IMR-90 (cell line): ENCODE measurements around the gene ARMH4. TPM values are rescaled to one million over a fixed set of nuclear protein-coding genes. Genes with fewer than 3 reads are reported as not detected.

ENCODE experiments used
- ATAC-seq: fragments of 200-7000 bp; cut with Tn5 transposase; 2 replicates; pipeline ENCODE4 v1.9.1; 2020; ENCODE audit warnings: low read depth, mild to moderate bottlenecking, moderate library complexity
- BruUV-seq: library from RNA; stranded (reverse); fragments of 400-500 nt; replicated peaks from 2 replicates; lab custom pipeline; 2021; lab: Mats Ljungman, UMichigan
- CTCF ChIA-PET: fragments of 300-600 bp; formaldehyde crosslinking; extraction: SDS; loops from one replicate; lab custom pipeline; 2021; ENCODE audit warnings: antibody characterized with exemption; lab: Yijun Ruan, JAX
- POLR2A ChIA-PET: fragments of 300-600 bp; sonication (Branson Sonifier 250); formaldehyde crosslinking; loops from one replicate; lab custom pipeline; 2022; ENCODE audit warnings: antibody characterized with exemption; ENCODE audit not compliant: unreplicated experiment; lab: Charles Lee
- DNase-seq: peaks from one replicate; pipeline ENCODE4 v3.0.0; 2013
- H2AFZ ChIP-seq: replicated peaks from 2 replicates; pipeline ENCODE3; 2013; ENCODE audit warnings: low read length, mild to moderate bottlenecking; ENCODE audit not compliant: poor library complexity
- H2AK5ac ChIP-seq: 2 replicates; pipeline ENCODE4 v1.6.1; 2013; ENCODE audit warnings: low read depth, low read length, inconsistent platforms
- H2AK9ac ChIP-seq: replicated peaks from 2 replicates; pipeline ENCODE3; 2013; ENCODE audit warnings: mild to moderate bottlenecking, low read depth, low read length, moderate library complexity; ENCODE audit not compliant: poor library complexity
- H2BK120ac ChIP-seq: 2 replicates; pipeline ENCODE4 v1.6.1; 2013; ENCODE audit warnings: low read depth, low read length, inconsistent platforms
- H2BK15ac ChIP-seq: 3 replicates; pipeline ENCODE4 v1.6.1; 2013; ENCODE audit warnings: low read depth, low read length, inconsistent platforms
- H2BK20ac ChIP-seq: 2 replicates; pipeline ENCODE4 v1.6.1; 2013; ENCODE audit warnings: low read depth, mild to moderate bottlenecking, inconsistent platforms, low read length, moderate library complexity
- H2BK5ac ChIP-seq: 2 replicates; pipeline ENCODE4 v1.6.1; 2013; ENCODE audit warnings: mild to moderate bottlenecking, low read depth, low read length, inconsistent platforms; ENCODE audit not compliant: poor library complexity, severe bottlenecking
- H3K14ac ChIP-seq: replicated peaks from 2 replicates; pipeline ENCODE4 v1.6.1; 2013; ENCODE audit warnings: low read depth, low read length, inconsistent platforms
- H3K18ac ChIP-seq: 2 replicates; pipeline ENCODE4 v1.6.1; 2013; ENCODE audit warnings: low read depth, low read length, control low read depth
- H3K23ac ChIP-seq: 2 replicates; pipeline ENCODE4 v1.6.1; 2013; ENCODE audit warnings: low read depth, low read length, inconsistent platforms
- H3K27ac ChIP-seq: 2 replicates; pipeline ENCODE4 v1.5.1; 2013; ENCODE audit warnings: mild to moderate bottlenecking, control low read depth, low read length; ENCODE audit not compliant: insufficient read depth
- H3K27me3 ChIP-seq: 2 replicates; pipeline ENCODE4 v1.6.1; 2013; ENCODE audit warnings: low read length; ENCODE audit not compliant: control insufficient read depth, insufficient read depth
- H3K36me3 ChIP-seq: 2 replicates; pipeline ENCODE4 v1.6.1; 2013; ENCODE audit warnings: low read length, mixed read lengths; ENCODE audit not compliant: control insufficient read depth, insufficient read depth
- H3K4ac ChIP-seq: 2 replicates; pipeline ENCODE4 v1.6.1; 2013; ENCODE audit warnings: low read depth, low read length, inconsistent platforms
- H3K4me1 ChIP-seq: 2 replicates; pipeline ENCODE4 v1.6.1; 2013; ENCODE audit warnings: low read length, mixed read lengths; ENCODE audit not compliant: control insufficient read depth, insufficient read depth
- H3K4me2 ChIP-seq: 2 replicates; pipeline ENCODE4 v1.6.1; 2013; ENCODE audit warnings: low read depth, mild to moderate bottlenecking, control low read depth, low read length, moderate library complexity
- H3K4me3 ChIP-seq: 2 replicates; pipeline ENCODE4 v1.5.1; 2013; ENCODE audit warnings: low read depth, mild to moderate bottlenecking, control low read depth, low read length, moderate library complexity; ENCODE audit not compliant: insufficient read depth
- H3K56ac ChIP-seq: 2 replicates; pipeline ENCODE4 v1.6.1; 2013; ENCODE audit warnings: low read length, inconsistent platforms; ENCODE audit not compliant: insufficient read depth; ENCODE audit errors: extremely low read depth
- H3K79me1 ChIP-seq, 2 experiments: 2 replicates each; pipeline ENCODE4 v1.6.1; 2013; ENCODE audit warnings: low read length in 2 of 2, inconsistent platforms in 1 of 2, low read depth in 1 of 2
- H3K9ac ChIP-seq: 2 replicates; pipeline ENCODE4 v1.6.1; 2013; ENCODE audit warnings: low read depth, low read length, control low read depth
- H3K9me1 ChIP-seq: 2 replicates; pipeline ENCODE4 v1.6.1; 2013; ENCODE audit warnings: low read length, inconsistent platforms; ENCODE audit not compliant: insufficient read depth
- H3K9me3 ChIP-seq: 2 replicates; pipeline ENCODE4 v1.6.1; 2013; ENCODE audit warnings: low read length; ENCODE audit not compliant: control insufficient read depth, insufficient read depth
- H4K20me1 ChIP-seq: 2 replicates; pipeline ENCODE4 v1.6.1; 2013; ENCODE audit warnings: low read length, inconsistent platforms; ENCODE audit not compliant: insufficient read depth
- H4K5ac ChIP-seq: 2 replicates; pipeline ENCODE4 v1.6.1; 2013; ENCODE audit warnings: mild to moderate bottlenecking, low read depth, low read length, control low read depth
- H4K8ac ChIP-seq, 2 experiments: 2 replicates each; pipeline ENCODE4 v1.6.1; 2013; ENCODE audit warnings: low read depth in 2 of 2, low read length in 2 of 2, control low read depth in 1 of 2, inconsistent platforms in 1 of 2
- H4K91ac ChIP-seq: 2 replicates; pipeline ENCODE4 v1.6.1; 2013; ENCODE audit warnings: low read depth, low read length, inconsistent platforms; ENCODE audit not compliant: insufficient read depth
- BHLHE40 ChIP-seq: fragments of 150-350 bp; IDR thresholded peaks from 2 replicates; pipeline ENCODE4 v1.6.1; 2016; ENCODE audit warnings: mild to moderate bottlenecking, low read depth, low read length
- CEBPB ChIP-seq: IDR thresholded peaks from 2 replicates; pipeline ENCODE4 v1.6.1; 2012; ENCODE audit warnings: low read depth, low read length, improper control_type of control experiment
- CHD1 ChIP-seq: IDR thresholded peaks from 2 replicates; pipeline ENCODE4 v1.6.1; 2012; ENCODE audit warnings: low read depth, low read length, improper control_type of control experiment
- CTCF ChIP-seq: conservative IDR thresholded peaks from 2 replicates; pipeline ENCODE4 v1.5.1; 2012; ENCODE audit warnings: mild to moderate bottlenecking, low read depth, low read length, improper control_type of control experiment
- ELK1 ChIP-seq: fragments of 150-350 bp; IDR thresholded peaks from 2 replicates; pipeline ENCODE4 v1.6.1; 2016; ENCODE audit warnings: low read depth, mild to moderate bottlenecking, low read length, moderate library complexity, borderline replicate concordance
- FOS ChIP-seq: fragments of 150-350 bp; IDR thresholded peaks from 2 replicates; pipeline ENCODE4 v1.6.1; 2016; ENCODE audit warnings: low read depth, low read length
- MAFK ChIP-seq: IDR thresholded peaks from 2 replicates; pipeline ENCODE4 v1.6.1; 2012; ENCODE audit warnings: low read depth, low read length, improper control_type of control experiment
- MAZ ChIP-seq: IDR thresholded peaks from 2 replicates; pipeline ENCODE4 v1.6.1; 2012; ENCODE audit warnings: low read depth, mild to moderate bottlenecking, low read length, improper control_type of control experiment, moderate library complexity, borderline replicate concordance
- MXI1 ChIP-seq: IDR thresholded peaks from 2 replicates; pipeline ENCODE4 v1.6.1; 2012; ENCODE audit warnings: low read depth, mild to moderate bottlenecking, low read length, moderate library complexity, borderline replicate concordance
- NFE2L2 ChIP-seq: fragments of 150-350 bp; IDR thresholded peaks from 2 replicates; pipeline ENCODE4 v1.6.1; 2016; ENCODE audit warnings: low read depth, mild to moderate bottlenecking, low read length
- POLR2A ChIP-seq: IDR thresholded peaks from 2 replicates; pipeline ENCODE4 v1.6.1; 2012; ENCODE audit warnings: mild to moderate bottlenecking, low read depth, low read length
- RAD21 ChIP-seq: IDR thresholded peaks from 2 replicates; pipeline ENCODE4 v1.6.1; 2012; ENCODE audit warnings: low read length, improper control_type of control experiment
- RCOR1 ChIP-seq: IDR thresholded peaks from 2 replicates; pipeline ENCODE4 v1.6.1; 2012; ENCODE audit warnings: mild to moderate bottlenecking, low read length, improper control_type of control experiment; ENCODE audit not compliant: insufficient replicate concordance
- RFX5 ChIP-seq: IDR thresholded peaks from 2 replicates; pipeline ENCODE4 v1.8.0; 2012; ENCODE audit warnings: low read depth, mild to moderate bottlenecking, low read length, moderate library complexity
- SMC3 ChIP-seq: fragments of 150-350 bp; IDR thresholded peaks from 2 replicates; pipeline ENCODE4 v1.6.1; 2016; ENCODE audit warnings: low read depth, mild to moderate bottlenecking, antibody characterized with exemption, low read length, moderate library complexity
- USF2 ChIP-seq: fragments of 150-350 bp; IDR thresholded peaks from 2 replicates; pipeline ENCODE4 v1.6.1; 2017; ENCODE audit warnings: mild to moderate bottlenecking, antibody characterized with exemption, low read length, low read depth
- WGBS, 2 experiments: methylation state at CpG; one replicate each; pipeline versions ENCODE4 v1.1.5 to v1.1.7; 2013; ENCODE audit warnings: missing lambda C conversion rate in 2 of 2; ENCODE audit not compliant: insufficient read length in 1 of 2; ENCODE audit errors: extremely low coverage in 2 of 2; 5-methylcytosine and 5-hydroxymethylcytosine counted together
- dilution Hi-C: fragments of 300-500 bp; cut with HindIII; formaldehyde crosslinking; loops from one replicate; pipeline ENCODE4 v1.14.3; 2018; ENCODE audit warnings: low sequenced_read_pairs; ENCODE audit not compliant: unreplicated experiment
- in situ Hi-C: fragments of 300-500 bp; cut with MboI; formaldehyde crosslinking; loops from 3 replicates; pipeline ENCODE4 v1.14.3; 2019; ENCODE audit warnings: low sequenced_read_pairs, inconsistent platforms, mixed read lengths
- intact Hi-C: fragments of 100-400 bp; cut with micrococcal nuclease; formaldehyde crosslinking; loops from 2 replicates; pipeline ENCODE4 v1.10.0; 2022
- polyA plus RNA-seq, 3 experiments: library from polyadenylated mRNA; depleted of rRNA; stranded (reverse); fragments of >200 nt; gene quantifications; 2 replicates each; pipeline ENCODE4 v1.2.3, GENCODE V29; 2012; ENCODE audit warnings: low replicate concordance in 1 of 3
- total RNA-seq: library from RNA; depleted of rRNA; stranded (reverse); fragments of >200 nt; gene quantifications from 2 replicates; pipeline ENCODE4 v1.2.3, GENCODE V29; 2012

The ARMH4 gene
- total and polyA plus RNA-seq, 2 of the 4 experiments (the other 2 are of a cell fraction), result 4.6 to 5.6 TPM

DNA sequence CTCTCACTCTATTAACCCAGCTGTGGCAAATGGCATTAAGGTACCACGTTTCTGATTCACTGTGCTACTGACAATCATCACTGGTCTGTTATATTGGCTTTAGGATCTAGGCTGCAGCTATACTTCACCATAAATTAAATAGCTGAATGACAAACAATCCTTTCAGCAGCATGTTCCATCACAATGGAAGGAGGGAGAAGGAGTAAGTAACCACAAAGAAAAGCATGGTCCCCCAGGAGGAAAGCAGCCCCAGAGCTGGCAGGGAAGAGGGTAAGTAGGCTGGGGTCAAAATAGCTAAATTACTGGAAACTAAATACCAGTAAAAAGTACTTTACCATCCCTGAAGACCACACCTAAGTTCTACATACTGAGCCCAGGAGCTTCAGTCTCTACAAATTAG, 2.8 kb downstream of the ARMH4 start:
- H3K79me1 ChIP-seq, result no peaks in the 10 kb centered on the region
- in situ Hi-C loops, result no loop called here
- no peak for DNase-seq
- no peak for TF ChIP-seq RFX5
- TF ChIP-seq MAFK, result no peak
- no peak for TF ChIP-seq RCOR1
- TF ChIP-seq FOS, result no peak
- no peak for TF ChIP-seq CHD1
- no peak for TF ChIP-seq SMC3
- TF ChIP-seq CEBPB, result no peak
- TF ChIP-seq MXI1, result no peak
- TF ChIP-seq CTCF, result no peak
- TF ChIP-seq POLR2A, result no peak
- no peak for TF ChIP-seq RAD21
- no peak for TF ChIP-seq NFE2L2
- TF ChIP-seq ELK1, result no peak
- no peak for TF ChIP-seq USF2
- no peak for TF ChIP-seq BHLHE40
- no peak for TF ChIP-seq MAZ
- no peak overlapping the region for H3K9ac ChIP-seq
- no peaks in the 10 kb centered on the region for H3K36me3 ChIP-seq
- H2AK5ac ChIP-seq, result no peak overlapping the region
- H2BK5ac ChIP-seq, result no peak overlapping the region
- H4K5ac ChIP-seq, result no peak overlapping the region
- no peak overlapping the region for H2AFZ ChIP-seq
- no peak overlapping the region for H2AK9ac ChIP-seq
- no peak for ATAC-seq
- H3K14ac ChIP-seq, result no peak overlapping the region
- dilution Hi-C loops, result no loop called here
- intact Hi-C loops, result no loop called here
- H3K4me2 ChIP-seq, result no peak overlapping the region
- H3K9me3 ChIP-seq, result no peaks in the 10 kb centered on the region
- H3K27me3 ChIP-seq, result peaks cover 41% of the 10 kb centered on the region
- H3K23ac ChIP-seq, result no peak overlapping the region
- peaks cover 4% of the 10 kb centered on the region; the same call in 1 of the 2 replicates for H3K9me1 ChIP-seq
- peaks cover 3% of the 10 kb centered on the region; the same call in 1 of the 2 replicates for H3K4me1 ChIP-seq
- no peak overlapping the region for H2BK20ac ChIP-seq
- ChIA-PET CTCF (interaction anchor here (1.0 kb wide), 1 partner anchor 17 kb away, joined by 4 read pairs; no protein-coding TSS in a partner anchor), POLR2A (no interaction called here)
- H2BK15ac ChIP-seq, result no peak overlapping the region
- H4K91ac ChIP-seq, result no peak overlapping the region
- WGBS, 2 experiments, result no CpG with 5 or more reads among the region's 1 CpG
- no peak overlapping the region for H3K56ac ChIP-seq
- H3K4me3 ChIP-seq, result no peak overlapping the region
- no peaks in the 10 kb centered on the region for H4K20me1 ChIP-seq
- no peak overlapping the region for H3K18ac ChIP-seq
- no peak overlapping the region for H4K8ac ChIP-seq
- no peak overlapping the region for H3K4ac ChIP-seq
- H3K27ac ChIP-seq, result no peak overlapping the region
- BruUV-seq, result no TSS peak
- H2BK120ac ChIP-seq, result no peak overlapping the region
